GM12878 (cell line): ENCODE results near the gene CAPS. TPM values are rescaled to one million over a fixed set of nuclear protein-coding genes. Genes with fewer than 3 reads are reported as not detected.

ENCODE experiments used
- ATAC-seq: fragments of 200-7000 bp; cut with Tn5 transposase; 3 replicates; pipeline ENCODE4 v1.9.1; 2020; ENCODE audit warnings: mild to moderate bottlenecking, moderate library complexity
- BruUV-seq: library from RNA; stranded (reverse); fragments of 400-500 nt; replicated peaks from 2 replicates; lab custom pipeline; 2021; lab: Mats Ljungman, UMichigan
- CTCF ChIA-PET: fragments of 300-600 bp; sonication (Branson Sonifier 250); formaldehyde crosslinking; extraction: SDS; loops from one replicate; lab custom pipeline; 2021; ENCODE audit warnings: inconsistent platforms; lab: Yijun Ruan, JAX
- POLR2A ChIA-PET: fragments of 350-600 bp; formaldehyde crosslinking; extraction: SDS; loops from one replicate; lab custom pipeline; 2021; ENCODE audit warnings: inconsistent platforms; lab: Charles Lee
- RAD21 ChIA-PET: fragments of 300-600 bp; sonication (Branson Sonifier 250); formaldehyde crosslinking; loops from one replicate; lab custom pipeline; 2023; ENCODE audit warnings: antibody characterized with exemption; ENCODE audit not compliant: unreplicated experiment; lab: Charles Lee
- SMC1A ChIA-PET: fragments of 300-600 bp; sonication (Branson Sonifier 250); formaldehyde crosslinking; loops from one replicate; lab custom pipeline; 2023; ENCODE audit not compliant: unreplicated experiment, uncharacterized antibody; lab: Charles Lee
- DNase-seq: peaks from one replicate; pipeline ENCODE4 v3.0.0-alpha.2; 2011; ENCODE audit warnings: low read depth, low spot score
- FAIRE-seq: peaks from 3 replicates; lab custom pipeline; 2011; peaks lifted over from hg19 to GRCh38; lab: Jason Lieb, UNC
- H2AFZ ChIP-seq: 2 replicates; pipeline ENCODE4 v1.6.0; 2011; ENCODE audit warnings: low read depth, low read length, control low read depth; ENCODE audit not compliant: control insufficient read depth
- H3K27ac ChIP-seq: 2 replicates; pipeline ENCODE4 v1.5.1; 2011; ENCODE audit warnings: control low read depth; ENCODE audit not compliant: control insufficient read depth, insufficient read depth
- H3K27me3 ChIP-seq, 2 experiments: replicated peaks in 1 of 2; 2 replicates each; pipeline versions ENCODE4 v1.6.0 to v1.6.1; 2011; ENCODE audit warnings: low read length in 1 of 2; ENCODE audit not compliant: control insufficient read depth in 2 of 2, insufficient read depth in 2 of 2
- H3K36me3 ChIP-seq, 2 experiments: 2 replicates each; pipeline ENCODE4 v1.5.1; 2011; ENCODE audit warnings: low read length in 1 of 2; ENCODE audit not compliant: control insufficient read depth in 2 of 2, insufficient read depth in 2 of 2
- H3K4me1 ChIP-seq: 2 replicates; pipeline ENCODE4 v1.6.1; 2011; ENCODE audit warnings: mild to moderate bottlenecking, low read length, moderate library complexity, mixed read lengths; ENCODE audit not compliant: control insufficient read depth, insufficient read depth
- H3K4me2 ChIP-seq: 2 replicates; pipeline ENCODE4 v1.6.0; 2011; ENCODE audit warnings: control low read depth; ENCODE audit not compliant: control insufficient read depth, insufficient read depth
- H3K4me3 ChIP-seq: fragments of 200-600 bp; sonication (generic); 2 replicates; pipeline ENCODE4 v1.5.1; 2016
- H3K79me2 ChIP-seq: 2 replicates; pipeline ENCODE4 v1.6.0; 2011; ENCODE audit warnings: low read length; ENCODE audit not compliant: control insufficient read depth, insufficient read depth
- H3K9ac ChIP-seq: 2 replicates; pipeline ENCODE4 v1.8.0; 2011; ENCODE audit warnings: low read length, control low read depth, mixed read lengths; ENCODE audit not compliant: control insufficient read depth, insufficient read depth
- H3K9me3 ChIP-seq: replicated peaks from 3 replicates; pipeline ENCODE4 v1.5.1; 2011; ENCODE audit warnings: mild to moderate bottlenecking, low read length; ENCODE audit not compliant: control insufficient read depth, insufficient read depth
- H4K20me1 ChIP-seq: 2 replicates; pipeline ENCODE4 v1.6.0; 2011; ENCODE audit not compliant: control insufficient read depth, insufficient read depth
- CTCF ChIP-seq, 3 experiments: IDR thresholded peaks in 2 of 3; conservative IDR thresholded peaks in 1 of 3; 2 replicates each; pipeline ENCODE4 v1.5.1; 2011; ENCODE audit warnings: low read depth in 3 of 3, low read length in 3 of 3, mild to moderate bottlenecking in 3 of 3, control low read depth in 2 of 3, moderate library complexity in 2 of 3, inconsistent platforms in 1 of 3, mixed read lengths in 1 of 3; ENCODE audit not compliant: control insufficient read depth in 2 of 3, insufficient read depth in 1 of 3; ENCODE audit errors: extremely low read depth in 1 of 3
- JUND ChIP-seq: IDR thresholded peaks from 2 replicates; pipeline ENCODE4 v1.6.1; 2012; ENCODE audit warnings: low read depth, mild to moderate bottlenecking, low read length, improper control_type of control experiment, moderate library complexity
- KLF5 ChIP-seq: fragments of 450-650 bp; IDR thresholded peaks from 2 replicates; pipeline ENCODE4 v1.6.1; 2014; ENCODE audit warnings: mild to moderate bottlenecking; ENCODE audit not compliant: partially characterized antibody
- MEF2B ChIP-seq: fragments of 450-650 bp; IDR thresholded peaks from 2 replicates; pipeline ENCODE4 v1.6.1; 2018; ENCODE audit warnings: mild to moderate bottlenecking, moderate library complexity; ENCODE audit not compliant: partially characterized antibody, poor library complexity, severe bottlenecking
- MYB ChIP-seq: fragments of 150-350 bp; IDR thresholded peaks from 2 replicates; pipeline ENCODE4 v1.6.1; 2014; ENCODE audit warnings: mild to moderate bottlenecking, low read depth, low read length, borderline replicate concordance
- NR2F1 ChIP-seq: fragments of 450-650 bp; conservative IDR thresholded peaks from 2 replicates; pipeline ENCODE4 v1.6.1; 2017; ENCODE audit warnings: mild to moderate bottlenecking
- PML ChIP-seq: IDR thresholded peaks from 2 replicates; pipeline ENCODE4 v1.6.1; 2012; ENCODE audit warnings: low read length, inconsistent platforms
- POLR2A ChIP-seq: IDR thresholded peaks from 2 replicates; pipeline ENCODE4 v1.6.1; 2011; ENCODE audit warnings: low read depth, mild to moderate bottlenecking, low read length
- ZBTB40 ChIP-seq: fragments of 450-650 bp; IDR thresholded peaks from 2 replicates; pipeline ENCODE4 v1.6.1; 2016; ENCODE audit warnings: mild to moderate bottlenecking, moderate library complexity, borderline replicate concordance
- ZNF274 ChIP-seq: IDR thresholded peaks from one replicate; pipeline ENCODE4 v1.8.0; 2011; ENCODE audit not compliant: insufficient read length, insufficient read depth
- ZNF592 ChIP-seq: fragments of 450-650 bp; IDR thresholded peaks from 2 replicates; pipeline ENCODE4 v1.6.1; 2017; ENCODE audit warnings: mild to moderate bottlenecking, moderate library complexity
- WGBS: methylation state at CpG from one replicate; pipeline ENCODE4 v1.1.6; 2016; ENCODE audit warnings: low lambda C conversion rate; ENCODE audit not compliant: insufficient replicate concordance, insufficient coverage; ENCODE audit errors: missing lambda C conversion rate; 5-methylcytosine and 5-hydroxymethylcytosine counted together
- in situ Hi-C: fragments of 300-500 bp; cut with MboI; formaldehyde crosslinking; loops from 9 replicates; pipeline ENCODE4 v1.14.3; 2018; ENCODE audit warnings: mixed read lengths
- intact Hi-C: fragments of 100-400 bp; cut with micrococcal nuclease; formaldehyde crosslinking; loops from one replicate; pipeline ENCODE4 v1.14.2; 2022; ENCODE audit not compliant: unreplicated experiment
- polyA plus RNA-seq, 11 experiments: library from polyadenylated mRNA; depleted of rRNA in 4 of 11; unstranded in 6 of 11; stranded (reverse) in 5 of 11; fragments of >200 nt; fragmentation: Nextera tagmentation in 4 of 11; fragmentation: Illumina TruSeq in 1 of 11; extraction: Ambion mirVana in 4 of 11; extraction: Trizol in 1 of 11; gene quantifications; 1 replicate in 1 of 11; 2 replicates in 10 of 11; pipeline versions ENCODE4 v1.2.1 to v1.2.3, GENCODE V29; 2011 to 2016; ENCODE audit warnings: inconsistent platforms in 2 of 11, missing spikeins in 2 of 11, low read depth in 1 of 11
- total RNA-seq, 4 experiments: library from RNA; depleted of rRNA in 3 of 4; stranded (reverse); fragments of >200 nt in 3 of 4; fragmentation: Illumina TruSeq in 1 of 4; extraction: Trizol in 1 of 4; gene quantifications; 2 replicates each; pipeline versions ENCODE4 v1.2.1 to v1.2.3, GENCODE V29; 2013 to 2021

CAPS gene
- total and polyA plus RNA-seq, 10 of the 15 experiments (the other 5 are each of a cell fraction or from before 2014, with no cell fraction given) = 0.09 to 6.9 (median 2.9) TPM

GRCh38 chr19:5956323-5956722, 42.3 kb downstream of the CAPS start:
- ChIA-PET SMC1A (interaction anchor here (0.7 to 1.2 kb wide), 2 partner anchors 19 to 34 kb away, joined by 3 to 4 read pairs; no protein-coding TSS in a partner anchor), CTCF (interaction anchor here (1.7 to 3.8 kb wide), 2 partner anchors 11 to 14 kb away, joined by 4 to 22 read pairs; no protein-coding TSS in a partner anchor), POLR2A (no interaction called here), RAD21 (interaction anchor here (1.0 to 1.6 kb wide), 2 partner anchors 92 to 152 kb away, joined by 3 read pairs; partner anchors contain the start of gene NRTN)
- TF ChIP-seq ZNF274 (no peak), MEF2B (no peak), NR2F1 (no peak), CTCF (IDR thresholded peaks at IDR 0.05 in 2 of 3, conservative IDR thresholded peaks at IDR 0.05 in 1 of 3; ENCODE audit: control insufficient read depth in 2 of 3, extremely low read depth in 1 of 3, insufficient read depth in 1 of 3, low read depth in 3 of 3, low read length in 3 of 3) (no peak), POLR2A (no peak), KLF5 (no peak), JUND (no peak), PML (no peak), ZBTB40 (no peak), MYB (no peak), ZNF592 (no peak)
- Histone ChIP-seq H3K79me2 (peaks cover 78% of the 10 kb centered on the region), H2AFZ (no peak overlapping the region), H3K36me3 (peaks cover 1 to 5% of the 10 kb centered on the region in 2 experiments; a peak in 2 of 4 replicates), H3K9me3 (no peaks in the 10 kb centered on the region), H3K4me1 (peaks cover 22% of the 10 kb centered on the region), H3K27ac (no peak overlapping the region), H4K20me1 (peaks cover 3% of the 10 kb centered on the region), H3K4me2 (no peak overlapping the region), H3K27me3 (no peaks in the 10 kb centered on the region), H3K4me3 (no peak overlapping the region), H3K9ac (no peak overlapping the region)
- in situ Hi-C loops = no loop called here
- intact Hi-C loops = no loop called here
- FAIRE-seq (no peak), ATAC-seq (no peak), DNase-seq (no peak)
- no TSS peak for BruUV-seq
- 67% methylated on average over 3 of the region's 3 CpGs for WGBS
